ENCODE measurements around the gene NFIA. TPM values are rescaled to one million over a fixed set of nuclear protein-coding genes. Genes with fewer than 3 reads are reported as not detected.

Gene NFIA
- total and polyA plus RNA-seq, 10 of the 15 experiments (the other 5 are each of a cell fraction or from before 2014, with no cell fraction given), result 0.10 to 0.16 TPM; not detected in 8

DNA sequence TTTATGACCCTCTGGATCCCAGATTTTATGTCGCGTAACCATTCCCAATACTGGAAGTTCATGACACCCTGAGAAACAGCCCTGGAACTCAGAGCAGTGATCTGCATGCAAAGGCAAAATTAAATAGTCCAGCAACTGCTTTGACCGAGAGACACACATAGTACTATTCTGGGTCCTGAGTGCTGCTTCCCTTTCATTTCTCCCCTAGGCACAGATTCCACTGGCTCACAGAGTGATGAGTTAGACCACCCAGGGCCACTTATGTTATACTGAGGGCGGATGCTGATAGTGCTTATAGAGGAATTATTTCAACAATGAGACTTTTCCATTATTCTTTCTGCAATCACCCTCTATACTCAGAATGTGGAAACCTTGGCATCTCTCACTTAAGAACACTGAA, 69.2 kb downstream of the NFIA start:
- TF ChIP-seq, protein P1, sequence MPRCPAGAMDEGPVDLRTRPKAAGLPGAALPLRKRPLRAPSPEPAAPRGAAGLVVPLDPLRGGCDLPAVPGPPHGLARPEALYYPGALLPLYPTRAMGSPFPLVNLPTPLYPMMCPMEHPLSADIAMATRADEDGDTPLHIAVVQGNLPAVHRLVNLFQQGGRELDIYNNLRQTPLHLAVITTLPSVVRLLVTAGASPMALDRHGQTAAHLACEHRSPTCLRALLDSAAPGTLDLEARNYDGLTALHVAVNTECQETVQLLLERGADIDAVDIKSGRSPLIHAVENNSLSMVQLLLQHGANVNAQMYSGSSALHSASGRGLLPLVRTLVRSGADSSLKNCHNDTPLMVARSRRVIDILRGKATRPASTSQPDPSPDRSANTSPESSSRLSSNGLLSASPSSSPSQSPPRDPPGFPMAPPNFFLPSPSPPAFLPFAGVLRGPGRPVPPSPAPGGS (IDR thresholded peaks at IDR 0.05; ENCODE audit: borderline replicate concordance, insufficient read depth, low read depth, low read length, poor library complexity, severe bottlenecking), result no peak
- TF ChIP-seq, protein P2, sequence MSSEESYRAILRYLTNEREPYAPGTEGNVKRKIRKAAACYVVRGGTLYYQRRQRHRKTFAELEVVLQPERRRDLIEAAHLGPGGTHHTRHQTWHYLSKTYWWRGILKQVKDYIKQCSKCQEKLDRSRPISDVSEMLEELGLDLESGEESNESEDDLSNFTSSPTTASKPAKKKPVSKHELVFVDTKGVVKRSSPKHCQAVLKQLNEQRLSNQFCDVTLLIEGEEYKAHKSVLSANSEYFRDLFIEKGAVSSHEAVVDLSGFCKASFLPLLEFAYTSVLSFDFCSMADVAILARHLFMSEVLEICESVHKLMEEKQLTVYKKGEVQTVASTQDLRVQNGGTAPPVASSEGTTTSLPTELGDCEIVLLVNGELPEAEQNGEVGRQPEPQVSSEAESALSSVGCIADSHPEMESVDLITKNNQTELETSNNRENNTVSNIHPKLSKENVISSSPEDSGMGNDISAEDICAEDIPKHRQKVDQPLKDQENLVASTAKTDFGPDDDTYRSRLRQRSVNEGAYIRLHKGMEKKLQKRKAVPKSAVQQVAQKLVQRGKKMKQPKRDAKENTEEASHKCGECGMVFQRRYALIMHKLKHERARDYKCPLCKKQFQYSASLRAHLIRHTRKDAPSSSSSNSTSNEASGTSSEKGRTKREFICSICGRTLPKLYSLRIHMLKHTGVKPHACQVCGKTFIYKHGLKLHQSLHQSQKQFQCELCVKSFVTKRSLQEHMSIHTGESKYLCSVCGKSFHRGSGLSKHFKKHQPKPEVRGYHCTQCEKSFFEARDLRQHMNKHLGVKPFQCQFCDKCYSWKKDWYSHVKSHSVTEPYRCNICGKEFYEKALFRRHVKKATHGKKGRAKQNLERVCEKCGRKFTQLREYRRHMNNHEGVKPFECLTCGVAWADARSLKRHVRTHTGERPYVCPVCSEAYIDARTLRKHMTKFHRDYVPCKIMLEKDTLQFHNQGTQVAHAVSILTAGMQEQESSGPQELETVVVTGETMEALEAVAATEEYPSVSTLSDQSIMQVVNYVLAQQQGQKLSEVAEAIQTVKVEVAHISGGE (CRISPR knock-in tag; IDR thresholded peaks at IDR 0.05), result no peak
- TF ChIP-seq NFYB (IDR thresholded peaks at IDR 0.05; ENCODE audit: insufficient read depth, low read depth, low read length) (no peak), CHD1 (IDR thresholded peaks at IDR 0.05; ENCODE audit: low read depth, low read length) (no peak)
- BruUV-seq (replicated peaks), result no TSS peak
- no peaks in the 10 kb centered on the region for H3K4me1 ChIP-seq (ENCODE audit: control insufficient read depth, insufficient read depth, low read length)
- H3K36me3 ChIP-seq (ENCODE audit: control insufficient read depth in 2 of 2, insufficient read depth in 2 of 2, low read length in 1 of 2), result no peaks in the 10 kb centered on the region
- H3K9me3 ChIP-seq (replicated peaks; ENCODE audit: control insufficient read depth, insufficient read depth, low read length), result no peaks in the 10 kb centered on the region
- H3K4me2 ChIP-seq (ENCODE audit: control insufficient read depth, insufficient read depth), result no peak overlapping the region
- H3K79me2 ChIP-seq (ENCODE audit: control insufficient read depth, insufficient read depth, low read length), result no peaks in the 10 kb centered on the region
- H4K20me1 ChIP-seq (ENCODE audit: control insufficient read depth, insufficient read depth), result no peaks in the 10 kb centered on the region
- intact Hi-C loops (cut with micrococcal nuclease; ENCODE audit: unreplicated experiment), result no loop called here
- DNase-seq (ENCODE audit: low read depth, low spot score) (no peak), ATAC-seq (no peak), FAIRE-seq (no peak)
- ChIA-PET SMC1A (ENCODE audit: uncharacterized antibody, unreplicated experiment) (no interaction called here), RAD21 (ENCODE audit: unreplicated experiment) (no interaction called here), POLR2A (no interaction called here), CTCF (no interaction called here)
- no peak overlapping the region for H2AFZ ChIP-seq (ENCODE audit: control insufficient read depth, low read depth, low read length)
- no peaks in the 10 kb centered on the region for H3K27me3 ChIP-seq (replicated peaks in 1 of 2; ENCODE audit: control insufficient read depth in 2 of 2, insufficient read depth in 2 of 2, low read length in 1 of 2)
- 63% methylated on average over 4 of the region's 4 CpGs for WGBS (ENCODE audit: insufficient coverage, insufficient replicate concordance, low lambda C conversion rate, missing lambda C conversion rate)
- H3K9ac ChIP-seq (ENCODE audit: control insufficient read depth, insufficient read depth, low read length), result no peak overlapping the region
- no peak overlapping the region for H3K4me3 ChIP-seq
- H3K27ac ChIP-seq (ENCODE audit: control insufficient read depth, insufficient read depth), result no peak overlapping the region
- in situ Hi-C loops (cut with MboI), result no loop called here

Measured in GM12878 (cell line).